ENCODE measurements around the gene CBFA2T3.

Gene CBFA2T3

GRCh38 chr16:88859381-88860091 lies 117.5 kb downstream of the CBFA2T3 start:
- no peak for TF ChIP-seq YY1 (IDR thresholded peaks at IDR 0.05; ENCODE audit: low read depth)
- TF ChIP-seq CREB1 (IDR thresholded peaks at IDR 0.05; ENCODE audit: low read depth): no peak
- TF ChIP-seq CEBPB (IDR thresholded peaks at IDR 0.05): no peak
- no peak for TF ChIP-seq EGR1 (IDR thresholded peaks at IDR 0.05)
- TF ChIP-seq REST (IDR thresholded peaks at IDR 0.05; ENCODE audit: low read depth): no peak
- no peak for TF ChIP-seq TAF1 (IDR thresholded peaks at IDR 0.05; ENCODE audit: low read depth)
- TF ChIP-seq MAX (IDR thresholded peaks at IDR 0.05): no peak
- TF ChIP-seq NFIC (IDR thresholded peaks at IDR 0.05): no peak
- TF ChIP-seq FOXM1 (IDR thresholded peaks at IDR 0.05; ENCODE audit: borderline replicate concordance, low read depth): no peak
- TF ChIP-seq RAD21 (IDR thresholded peaks at IDR 0.05; ENCODE audit: low read depth): no peak
- TF ChIP-seq TCF12 (IDR thresholded peaks at IDR 0.05; ENCODE audit: low read depth): no peak
- no peak for TF ChIP-seq USF1 (IDR thresholded peaks at IDR 0.05)
- no peak for TF ChIP-seq ZBTB7A (IDR thresholded peaks at IDR 0.05; ENCODE audit: low read depth)

GRCh38 chr16:88857728-88858339 lies 119.2 kb downstream of the CBFA2T3 start:
- peak; percentile 40 for TF ChIP-seq RAD21 (IDR thresholded peaks at IDR 0.05; ENCODE audit: low read depth)
- TF ChIP-seq MAX (IDR thresholded peaks at IDR 0.05): no peak
- no peak for TF ChIP-seq EGR1 (IDR thresholded peaks at IDR 0.05)
- no peak for TF ChIP-seq TAF1 (IDR thresholded peaks at IDR 0.05; ENCODE audit: low read depth)
- no peak for TF ChIP-seq EP300 (IDR thresholded peaks at IDR 0.05; ENCODE audit: borderline replicate concordance)

- TF ChIP-seq CEBPB (IDR thresholded peaks at IDR 0.05): no peak
- peak; percentile 62 for TF ChIP-seq ZBTB7A (IDR thresholded peaks at IDR 0.05; ENCODE audit: low read depth)
- TF ChIP-seq EGR1 (IDR thresholded peaks at IDR 0.05): no peak
- peak; percentile 99 for TF ChIP-seq USF1 (IDR thresholded peaks at IDR 0.05)
- TF ChIP-seq EP300 (IDR thresholded peaks at IDR 0.05; ENCODE audit: borderline replicate concordance): 0 out of 2 replicates have a peak, but pooled peaks have one; percentile 12
- TF ChIP-seq NFIC (IDR thresholded peaks at IDR 0.05): peak; percentile 88
- peak; percentile 98 for TF ChIP-seq YY1 (IDR thresholded peaks at IDR 0.05; ENCODE audit: low read depth)
- TF ChIP-seq REST (IDR thresholded peaks at IDR 0.05; ENCODE audit: low read depth): no peak
- TF ChIP-seq RAD21 (IDR thresholded peaks at IDR 0.05; ENCODE audit: low read depth): no peak
- peak; percentile 98 for TF ChIP-seq TAF1 (IDR thresholded peaks at IDR 0.05; ENCODE audit: low read depth)
- peak; percentile 86 for TF ChIP-seq MAX (IDR thresholded peaks at IDR 0.05)
- no peak for TF ChIP-seq TEAD4 (IDR thresholded peaks at IDR 0.05)
- TF ChIP-seq TCF12 (IDR thresholded peaks at IDR 0.05; ENCODE audit: low read depth): 0 out of 2 replicates have a peak, but pooled peaks have one; percentile 22
- no peak for TF ChIP-seq CREB1 (IDR thresholded peaks at IDR 0.05; ENCODE audit: low read depth)
- TF ChIP-seq FOXM1 (IDR thresholded peaks at IDR 0.05; ENCODE audit: borderline replicate concordance, low read depth): no peak
Measured at GRCh38 chr16:88856828-88857727, 119.9 kb downstream of the CBFA2T3 start, which contains the start of the genes GALNS and TRAPPC2L. Gene GALNS, minus strand, starts transcription at chr16:88856947. Its CDS starts 70 bp downstream, at chr16:88856877. Gene TRAPPC2L, plus strand, starts transcription at chr16:88857127. Its CDS starts 24 bp downstream, at chr16:88857151.

- no peak for TF ChIP-seq TAF1 (IDR thresholded peaks at IDR 0.05; ENCODE audit: low read depth)
- TF ChIP-seq REST (IDR thresholded peaks at IDR 0.05; ENCODE audit: low read depth): no peak
- no peak for TF ChIP-seq USF1 (IDR thresholded peaks at IDR 0.05)
- no peak for TF ChIP-seq TEAD4 (IDR thresholded peaks at IDR 0.05)
- TF ChIP-seq ZBTB7A (IDR thresholded peaks at IDR 0.05; ENCODE audit: low read depth): no peak
- TF ChIP-seq FOXM1 (IDR thresholded peaks at IDR 0.05; ENCODE audit: borderline replicate concordance, low read depth): no peak
- no peak for TF ChIP-seq EP300 (IDR thresholded peaks at IDR 0.05; ENCODE audit: borderline replicate concordance)
- no peak for TF ChIP-seq YY1 (IDR thresholded peaks at IDR 0.05; ENCODE audit: low read depth)
- TF ChIP-seq EGR1 (IDR thresholded peaks at IDR 0.05): no peak
- TF ChIP-seq TCF12 (IDR thresholded peaks at IDR 0.05; ENCODE audit: low read depth): no peak
- TF ChIP-seq RAD21 (IDR thresholded peaks at IDR 0.05; ENCODE audit: low read depth): no peak
- TF ChIP-seq CREB1 (IDR thresholded peaks at IDR 0.05; ENCODE audit: low read depth): no peak
- no peak for TF ChIP-seq NFIC (IDR thresholded peaks at IDR 0.05)
- no peak for TF ChIP-seq MAX (IDR thresholded peaks at IDR 0.05)
- TF ChIP-seq CEBPB (IDR thresholded peaks at IDR 0.05): no peak
Measured at GRCh38 chr16:88856122-88856827, 120.7 kb downstream of the CBFA2T3 start.
